HG03097 (cell line): ENCODE measurements around the gene ZSWIM3.
"Not testable (repeated sequence)": the region's sequence is repeated elsewhere in the genome, so short reads cannot be mapped to it uniquely, and the experiment has no call there.

Experiments used
- ATAC-seq: cut with Tn5 transposase; IDR thresholded peaks from one replicate; pipeline ENCODE4 v1.9.1; 2021; ENCODE audit not compliant: unreplicated experiment, low FRiP score

The ZSWIM3 gene

DNA sequence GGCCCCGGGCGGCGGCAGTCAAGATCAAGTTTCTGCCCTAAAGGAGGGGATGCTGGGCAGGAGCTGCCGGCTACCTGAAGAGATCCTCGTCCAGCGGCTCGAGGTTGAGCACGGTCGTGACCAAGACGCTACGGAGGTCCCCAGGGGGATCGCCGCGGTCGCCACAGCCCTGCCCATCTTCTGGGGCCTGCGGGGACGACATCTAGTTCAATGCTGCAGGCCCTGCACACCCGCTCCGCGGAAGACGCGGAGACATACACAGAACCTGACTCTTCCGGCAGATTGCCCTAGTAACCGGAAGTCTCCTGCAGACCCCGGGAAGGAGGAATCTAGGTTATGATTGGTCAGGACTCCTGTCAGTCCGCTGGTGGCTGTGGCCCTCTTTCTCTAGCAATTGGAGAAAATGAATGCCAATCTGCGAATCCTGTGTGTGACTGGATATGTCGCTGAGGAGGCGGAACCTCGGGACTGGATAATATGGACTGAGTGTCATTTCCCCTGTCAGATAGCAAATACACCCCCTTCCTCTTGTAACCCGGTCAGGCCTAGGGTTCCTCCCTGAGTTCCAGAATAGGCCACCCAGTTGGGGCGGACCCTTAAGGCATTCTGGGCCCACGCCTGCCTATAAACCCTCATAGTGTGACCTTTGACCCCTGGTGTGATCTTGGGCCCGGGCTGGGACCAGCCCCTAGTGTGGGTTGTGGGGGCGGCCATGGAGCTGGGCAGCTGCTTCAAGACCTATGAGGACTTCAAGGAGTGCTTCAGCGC, at the start of gene ZSWIM3, which contains the start of gene ACOT8:
Gene ZSWIM3, plus strand, starts transcription at position 501 of the 768 bp plus-strand sequence. Its CDS starts 212 bp downstream, at position 713.
Gene ACOT8, minus strand, starts transcription at position 279 of the 768 bp plus-strand sequence. Its CDS starts 77 bp downstream, at position 202.
- ATAC-seq, result peak; percentile 92

DNA sequence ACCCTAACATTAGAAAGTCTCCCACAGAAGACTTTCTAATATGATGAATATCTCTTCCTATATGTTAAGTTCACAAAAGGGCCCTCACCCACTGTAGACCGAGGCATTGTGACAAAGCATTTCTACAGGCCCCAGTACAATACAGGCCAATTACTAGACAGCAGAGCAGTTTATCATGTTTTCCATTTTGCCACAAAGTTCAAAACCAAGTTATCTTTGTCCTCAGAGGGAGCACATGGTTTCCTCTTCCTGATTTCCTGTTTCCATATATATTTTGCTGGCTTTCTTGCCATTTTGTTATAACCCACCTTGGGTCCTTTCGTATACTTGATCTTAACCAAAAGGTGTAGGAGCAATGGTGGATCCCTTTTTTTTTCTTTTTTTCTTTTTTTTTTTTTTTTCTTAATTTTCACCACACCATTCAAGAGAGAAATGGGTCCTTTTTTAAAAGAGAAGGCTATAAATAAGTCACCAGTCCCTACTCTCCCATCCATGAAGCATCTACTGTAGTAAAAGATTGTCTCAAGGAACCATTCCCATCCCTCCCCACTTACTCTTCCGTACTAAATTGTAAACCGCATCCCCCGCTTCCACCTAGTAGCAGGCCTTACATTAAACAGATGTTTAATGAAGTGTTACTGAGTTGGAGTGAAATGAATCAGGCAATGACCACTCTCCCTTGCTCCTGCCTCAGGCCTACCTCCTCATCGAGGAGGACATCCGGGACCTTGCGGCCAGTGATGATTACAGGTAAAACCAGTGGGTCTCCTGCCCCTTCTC, 47.0 kb upstream of the ZSWIM3 start:
- no peak for ATAC-seq

DNA sequence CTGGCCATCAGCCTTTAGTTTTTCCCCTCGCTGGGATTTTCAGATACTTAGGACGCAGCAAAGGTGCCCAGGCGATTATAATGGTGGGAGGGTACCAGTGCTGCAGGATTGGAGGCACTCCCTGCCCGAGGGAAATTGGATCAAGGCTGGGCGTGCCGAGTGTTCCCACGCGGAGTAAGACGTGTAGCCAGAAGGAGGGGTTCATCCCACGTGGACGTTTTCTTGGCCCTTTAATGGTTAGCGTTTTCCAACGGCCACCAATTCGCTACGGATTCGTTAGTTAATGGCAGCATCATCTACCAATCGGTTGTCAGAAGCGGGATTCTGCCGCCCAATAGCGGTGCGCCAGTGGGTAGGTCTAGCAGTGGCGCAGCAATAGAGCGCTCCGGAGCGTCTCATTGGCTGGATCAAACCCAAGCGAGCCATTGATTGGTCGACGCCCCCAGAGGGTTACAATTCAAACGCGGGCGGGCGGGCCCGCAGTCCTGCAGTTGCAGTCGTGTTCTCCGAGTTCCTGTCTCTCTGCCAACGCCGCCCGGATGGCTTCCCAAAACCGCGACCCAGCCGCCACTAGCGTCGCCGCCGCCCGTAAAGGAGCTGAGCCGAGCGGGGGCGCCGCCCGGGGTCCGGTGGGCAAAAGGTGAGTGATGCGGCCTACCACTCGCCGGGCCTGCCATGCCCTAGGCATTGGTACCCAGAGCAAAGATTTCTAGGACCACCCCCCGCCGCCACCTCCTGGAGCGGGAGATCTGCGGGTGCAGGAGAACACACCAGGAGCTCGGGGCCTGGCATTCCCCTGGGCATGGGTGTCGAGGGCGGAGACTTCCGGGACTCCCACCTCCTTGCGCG, 45.0 kb upstream of the ZSWIM3 start, which contains the start of gene UBE2C:
Gene UBE2C, plus strand, starts transcription at position 488 of the 849 bp plus-strand sequence. Its CDS starts 52 bp downstream, at position 540.
- peak; percentile 93 for ATAC-seq

DNA sequence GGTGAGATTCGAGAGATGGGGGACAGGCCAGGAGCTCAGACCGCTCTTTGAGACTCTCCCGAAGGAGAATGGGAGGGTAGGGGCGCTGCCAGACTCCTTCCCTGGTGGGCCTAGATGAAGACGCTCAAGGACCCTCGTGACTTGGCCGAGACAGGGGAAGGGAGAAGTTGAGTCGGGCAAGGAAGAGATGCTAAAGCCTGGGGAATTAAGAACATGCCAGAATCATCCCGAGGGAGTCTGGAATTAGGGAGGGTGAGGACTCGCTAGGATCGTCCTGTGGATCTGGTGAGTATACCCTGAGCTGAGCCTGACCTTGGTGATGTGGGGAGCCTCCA, 44.4 kb upstream of the ZSWIM3 start:
- ATAC-seq, result no peak

DNA sequence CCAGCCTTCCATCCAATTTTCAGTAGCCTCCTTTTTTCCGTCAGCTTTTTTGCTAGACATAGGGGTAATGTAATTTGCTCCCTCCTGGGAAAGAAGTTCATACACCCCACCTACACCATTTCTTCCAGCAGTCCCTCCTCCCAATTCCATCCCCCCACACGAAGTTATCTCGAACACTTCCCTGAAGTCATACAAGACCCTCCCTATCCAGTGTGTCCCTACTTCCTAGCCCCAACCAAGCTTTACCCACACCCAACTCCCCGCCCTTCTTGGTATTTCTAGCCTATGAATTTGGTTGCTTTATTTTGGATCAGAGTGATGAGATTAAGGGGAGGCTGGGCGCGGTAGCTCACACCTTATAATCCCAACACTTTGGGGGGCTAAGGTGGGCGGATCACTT, 43.9 kb upstream of the ZSWIM3 start:
- no peak for ATAC-seq

DNA sequence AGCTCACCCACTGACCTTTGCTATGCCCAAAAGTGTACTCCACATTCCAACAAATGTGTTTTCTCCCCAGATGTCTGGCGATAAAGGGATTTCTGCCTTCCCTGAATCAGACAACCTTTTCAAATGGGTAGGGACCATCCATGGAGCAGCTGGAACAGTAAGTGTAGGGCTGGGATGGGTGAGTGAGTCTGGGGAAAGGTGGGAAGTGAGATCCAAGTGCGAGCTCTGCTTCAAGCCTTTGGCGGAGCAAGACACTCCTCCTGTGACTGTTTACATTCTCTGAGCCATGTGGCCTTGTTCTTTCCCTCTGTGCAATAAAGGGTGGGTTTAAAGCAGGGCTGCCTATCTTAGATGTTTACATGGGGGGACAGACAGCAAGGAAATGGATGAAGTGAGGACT, 43.1 kb upstream of the ZSWIM3 start:
- ATAC-seq, result no peak

DNA sequence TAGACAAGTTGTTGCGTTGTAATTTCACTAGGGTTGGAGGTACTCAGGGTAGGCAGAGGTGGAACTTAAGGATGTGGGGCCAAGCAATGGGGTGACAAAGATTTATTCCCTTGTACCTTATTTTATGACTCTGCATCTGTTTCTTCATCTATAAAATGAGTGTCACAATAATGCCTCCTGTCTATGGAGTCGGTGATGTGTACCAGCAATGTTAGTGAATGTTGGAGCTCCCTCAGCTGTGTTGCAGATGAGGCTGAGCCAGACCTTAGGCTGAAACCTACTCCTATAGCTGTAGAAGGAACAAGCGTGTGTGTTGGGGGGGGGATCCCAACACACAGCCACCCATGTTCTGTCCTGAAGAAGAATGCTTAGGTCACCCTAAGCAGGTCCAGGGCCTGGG, 40.5 kb upstream of the ZSWIM3 start:
- no peak for ATAC-seq

DNA sequence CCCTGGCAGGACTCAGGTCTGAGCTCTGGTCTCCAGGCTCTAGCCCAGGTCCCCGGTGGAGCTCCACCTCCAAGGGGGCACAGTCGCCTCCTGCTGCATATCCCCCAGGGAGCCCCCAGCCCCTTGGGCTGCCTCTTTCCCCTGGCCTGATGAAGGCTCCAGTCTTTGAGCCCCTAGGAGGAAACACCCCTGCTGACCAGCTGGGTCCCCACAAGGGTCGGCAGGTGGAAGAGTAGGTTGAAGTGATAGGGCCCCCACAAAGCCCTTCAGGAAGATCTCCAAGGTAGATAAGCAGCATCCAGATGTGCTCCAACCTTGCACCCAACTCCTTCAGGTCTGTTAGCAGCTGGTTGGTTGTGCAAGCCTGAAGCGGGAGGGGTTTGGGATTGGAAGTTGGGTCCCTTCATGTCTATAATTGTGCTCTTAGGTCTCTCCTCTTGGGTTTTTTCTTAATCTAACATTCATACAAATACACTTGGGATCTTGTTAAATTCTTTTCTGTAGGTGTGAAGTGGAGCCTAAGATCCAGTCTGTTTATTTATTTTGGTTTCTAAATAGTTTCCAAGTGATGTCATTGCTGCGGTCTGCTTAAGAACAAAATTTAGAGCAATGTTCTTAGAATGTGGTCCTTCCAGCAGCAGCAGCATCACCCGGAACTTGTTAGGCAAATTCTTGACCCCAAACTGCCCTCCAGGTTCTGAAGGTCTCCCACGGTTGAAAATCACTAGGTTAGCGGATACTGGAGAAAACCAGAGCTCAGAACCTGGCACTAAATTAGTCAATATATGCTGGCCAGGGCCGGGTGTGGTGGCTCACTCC, 39.8 kb upstream of the ZSWIM3 start:
- ATAC-seq, result no peak

DNA sequence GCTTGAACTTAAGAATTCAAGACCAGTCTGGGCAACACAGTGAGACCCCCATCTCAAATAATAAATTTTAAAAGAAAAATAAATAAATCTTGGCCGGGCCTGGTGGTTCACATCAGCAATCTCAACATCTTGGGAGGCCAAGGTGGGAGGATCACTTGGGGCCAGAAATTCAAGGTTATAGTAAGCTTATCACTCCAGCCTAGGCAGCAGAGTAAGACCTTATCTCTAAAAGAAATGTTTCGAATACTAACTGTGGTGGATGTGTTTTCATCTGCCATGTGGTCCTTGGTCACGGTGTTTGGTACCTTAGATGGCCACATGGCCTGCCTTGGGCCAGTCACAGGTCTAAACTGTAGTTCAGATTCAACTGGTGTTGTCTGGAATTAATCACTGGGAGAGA, 39.2 kb upstream of the ZSWIM3 start:
- ATAC-seq, result no peak

DNA sequence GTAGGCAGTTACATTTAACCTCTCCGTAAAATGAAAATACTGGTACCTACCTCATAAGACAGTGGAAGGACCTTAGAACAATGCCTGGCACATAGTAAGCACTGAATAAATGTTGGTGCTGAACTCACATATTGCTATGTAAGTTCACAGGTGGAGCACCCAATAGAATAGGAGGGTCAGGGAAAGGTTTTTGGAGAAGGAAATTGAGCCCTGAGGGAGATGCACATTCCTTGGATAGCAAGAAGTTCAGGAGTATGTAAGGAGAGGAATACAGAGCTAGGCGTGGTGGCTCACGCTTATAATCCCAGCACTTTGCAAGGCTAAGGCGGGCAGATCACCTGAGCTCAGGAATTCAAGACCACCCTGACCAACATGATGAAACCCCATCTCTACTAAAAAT, 37.9 kb upstream of the ZSWIM3 start:
- no peak for ATAC-seq

DNA sequence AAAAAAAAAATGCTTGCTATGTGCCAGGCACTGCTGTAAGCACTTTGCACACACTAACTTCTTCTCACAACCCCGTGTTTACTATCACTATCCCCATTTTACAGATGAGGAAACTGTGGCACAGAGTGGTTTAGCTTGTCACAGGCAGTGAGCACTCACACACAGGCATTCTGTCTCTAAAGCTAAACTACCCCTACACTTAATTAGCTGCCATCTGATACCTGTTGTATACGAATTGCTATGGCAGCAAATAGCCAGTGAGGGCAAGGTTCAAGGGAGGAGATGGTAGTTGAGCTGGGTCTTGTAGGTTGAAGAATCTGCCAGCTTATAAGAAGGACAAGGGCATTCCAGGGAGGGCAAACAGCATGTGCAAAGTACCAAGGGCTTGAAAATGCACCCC, 35.5 kb upstream of the ZSWIM3 start:
- no peak for ATAC-seq

DNA sequence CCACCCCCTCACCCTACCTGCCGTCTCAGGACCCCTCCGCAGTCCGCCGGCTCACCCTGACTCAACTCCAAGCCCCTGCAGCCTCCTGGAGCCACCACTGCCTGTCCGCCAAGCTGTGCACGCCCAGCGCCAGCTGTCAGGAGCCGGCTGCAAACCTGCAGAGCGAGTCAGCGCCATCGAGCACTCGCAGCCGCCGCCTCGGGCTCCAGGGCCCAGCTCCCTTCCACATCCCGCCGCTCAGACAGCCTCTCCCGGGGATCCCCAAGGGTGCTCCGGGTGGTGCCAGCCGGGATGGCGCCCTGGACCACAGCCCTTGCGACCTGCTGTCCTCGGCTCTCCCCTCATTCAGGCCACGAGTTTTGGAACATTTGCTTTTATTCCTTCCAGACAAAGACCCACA, 34.6 kb upstream of the ZSWIM3 start:
- no peak for ATAC-seq

DNA sequence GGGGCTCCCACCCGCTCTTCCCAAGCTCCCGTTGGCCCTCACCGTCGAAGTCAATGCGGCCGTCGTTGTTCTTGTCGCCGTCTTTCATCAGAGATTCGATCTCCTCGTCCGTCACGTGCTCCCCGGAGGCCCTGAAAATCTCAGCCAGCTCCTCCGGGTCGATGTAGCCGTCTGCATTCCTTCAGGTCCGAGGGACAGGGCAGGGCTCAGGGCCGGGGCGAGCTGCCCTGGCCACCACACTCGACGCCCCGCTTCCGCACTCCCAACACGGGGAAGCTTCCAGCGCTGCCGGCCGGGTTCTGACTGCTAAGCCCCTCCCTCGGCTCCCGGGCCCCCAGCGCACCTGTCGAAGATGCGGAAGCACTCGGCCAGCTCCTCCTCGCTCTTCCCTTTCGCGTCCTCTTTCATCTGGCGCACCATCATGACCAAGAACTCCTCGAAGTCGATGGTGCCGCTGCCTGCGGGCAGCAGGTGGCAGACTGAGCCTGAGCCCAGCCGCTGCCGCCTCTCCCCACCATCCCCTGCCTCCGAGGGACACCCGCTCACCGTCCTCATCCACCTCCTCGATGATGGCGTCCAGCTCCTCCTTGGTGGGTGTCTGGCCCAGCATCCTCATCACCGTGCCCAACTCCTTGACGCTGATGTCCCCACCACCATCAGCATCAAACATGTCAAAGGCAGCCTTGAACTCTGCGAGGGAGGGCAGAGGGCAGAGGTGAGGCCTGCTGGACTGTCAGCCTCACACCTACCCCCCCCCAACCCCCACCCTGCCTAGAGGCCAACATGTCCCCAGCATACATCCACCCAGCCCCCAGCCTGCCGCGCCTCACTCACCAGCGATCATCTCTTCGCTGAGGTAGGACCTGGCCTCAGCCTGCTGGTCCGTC, 33.2 kb upstream of the ZSWIM3 start:
- no peak for ATAC-seq

DNA sequence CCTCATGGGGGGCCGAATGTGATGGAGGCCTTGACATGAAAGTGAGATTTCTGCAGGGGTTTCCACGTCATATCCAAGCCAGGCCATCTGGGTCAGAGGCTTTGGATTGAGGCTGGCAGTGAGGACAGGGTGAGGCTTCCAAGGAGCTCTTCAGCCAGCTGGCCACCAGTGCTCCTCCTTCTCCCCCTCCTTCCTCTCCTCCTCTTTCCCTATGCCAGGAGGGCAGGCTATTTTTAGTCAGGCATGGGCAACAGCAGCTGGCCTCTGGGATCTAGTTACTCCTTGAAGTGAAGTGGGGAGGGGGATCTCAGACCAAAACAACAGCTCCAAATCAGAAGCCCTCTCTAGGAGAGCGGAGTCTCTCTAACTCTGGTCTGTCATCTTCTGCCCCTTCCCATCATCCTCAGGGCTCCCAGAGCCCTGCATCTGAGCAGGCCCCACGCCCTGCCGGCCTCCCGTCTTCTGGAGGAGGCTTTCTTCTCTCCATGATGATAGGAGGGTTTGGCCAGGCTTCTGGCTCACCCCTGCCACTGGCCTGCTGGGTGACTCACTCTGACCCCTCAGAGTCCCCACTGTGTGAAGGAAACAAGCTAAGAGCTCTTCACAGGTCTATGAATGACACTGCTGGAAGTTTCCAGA, 30.9 kb upstream of the ZSWIM3 start:
- ATAC-seq, result no peak

DNA sequence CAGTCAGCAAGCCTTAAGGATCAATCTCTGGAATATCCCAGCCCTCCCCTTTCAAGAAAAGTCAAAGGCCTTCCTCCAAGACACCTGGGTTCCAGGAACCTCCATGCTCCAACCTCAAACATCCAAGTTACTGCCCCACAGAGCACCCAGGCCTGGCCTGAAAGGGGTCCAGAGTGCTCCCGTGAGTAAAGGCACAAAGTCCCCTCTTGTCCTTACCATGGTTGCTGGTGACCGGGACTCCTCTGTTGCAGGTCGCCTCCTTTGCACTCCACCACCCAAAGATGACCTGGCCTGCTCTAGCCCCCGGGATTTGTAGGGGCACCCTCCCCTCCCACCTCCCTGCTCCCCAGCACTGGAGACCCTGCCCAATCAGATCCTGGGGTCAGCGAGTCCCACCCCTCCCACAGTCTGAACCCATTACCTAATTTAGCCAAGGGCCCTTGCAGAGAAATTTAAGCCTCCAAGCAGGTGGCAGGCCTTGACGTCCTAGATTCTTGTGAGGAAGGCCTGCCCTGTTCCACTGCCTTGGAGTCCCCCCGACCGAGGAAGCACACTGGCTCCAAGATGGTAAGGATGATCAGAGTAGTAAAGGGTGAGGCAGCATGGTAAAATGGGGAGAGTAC, 30.3 kb upstream of the ZSWIM3 start, which contains the start of gene TNNC2:
Gene TNNC2, minus strand, starts transcription at position 283 of the 623 bp plus-strand sequence. Its CDS starts 64 bp downstream, at position 219.
- ATAC-seq, result no peak

DNA sequence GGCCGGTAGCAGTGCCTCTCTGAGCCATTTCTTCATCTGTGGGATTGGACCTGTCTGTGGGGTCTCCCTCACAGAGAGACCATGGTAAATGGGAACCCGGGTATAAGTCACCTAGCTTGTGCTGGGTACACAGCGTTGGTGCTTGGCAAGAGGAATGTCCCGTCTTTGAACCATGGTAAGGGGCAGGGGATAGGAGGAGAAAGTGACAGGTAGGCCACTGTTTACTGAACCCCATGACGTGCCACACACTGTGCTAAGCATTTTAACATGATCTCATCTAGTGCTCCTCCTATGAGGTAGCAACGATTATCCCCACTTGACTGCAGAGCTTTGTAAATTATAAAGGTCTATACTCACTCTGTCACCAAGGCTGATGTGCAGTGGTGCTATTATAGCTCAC, 29.7 kb upstream of the ZSWIM3 start:
- ATAC-seq, result no peak

DNA sequence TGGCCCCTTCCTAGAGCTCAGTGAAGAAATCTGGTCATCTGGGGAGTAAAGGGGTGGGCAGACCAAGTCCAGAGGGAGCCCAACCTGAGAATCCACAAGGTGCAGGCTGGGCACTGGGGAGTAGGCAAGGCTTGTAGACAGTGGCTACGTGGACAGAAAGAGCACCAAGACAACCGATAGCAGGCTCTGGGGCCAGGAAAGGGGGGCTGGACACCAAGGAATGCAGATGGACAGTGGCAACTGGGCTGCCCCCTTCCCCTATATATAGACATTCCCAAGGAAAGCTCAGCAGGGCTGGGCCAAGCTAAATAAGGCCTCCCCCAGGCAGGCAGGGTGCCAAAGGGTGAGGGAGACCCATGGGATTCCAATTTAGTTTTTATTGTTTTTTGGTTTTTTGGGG, 28.8 kb upstream of the ZSWIM3 start:
- ATAC-seq, result no peak

DNA sequence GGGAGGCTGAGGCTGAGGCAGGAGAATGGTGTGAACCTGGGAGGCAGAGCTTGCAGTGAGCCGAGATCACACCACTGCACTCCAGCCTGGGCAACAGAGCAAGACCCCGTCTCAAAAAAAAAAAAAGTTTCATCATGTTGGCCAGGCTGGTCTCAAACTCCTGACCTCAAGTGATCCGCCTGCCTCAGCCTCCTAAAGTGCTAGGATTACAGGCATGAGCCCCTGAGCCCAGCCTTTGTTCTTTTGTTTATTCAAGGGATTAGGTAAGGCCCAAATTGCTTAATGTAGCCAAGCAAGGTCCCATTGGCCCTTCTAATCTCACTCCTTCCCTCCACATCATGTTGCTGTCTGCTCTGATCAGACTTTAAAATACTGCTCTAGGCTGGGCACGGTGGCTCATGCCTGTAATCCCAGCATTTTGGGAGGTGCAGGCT, 27.7 kb upstream of the ZSWIM3 start:
- not testable (repeated sequence) for ATAC-seq
